Esophagus muscularis mucosa (tissue), 4 donors: Measurements from ENCODE around the gene MAP3K14. TPM values are rescaled to one million over a fixed set of nuclear protein-coding genes. Genes with fewer than 3 reads are reported as not detected.
A peak's percentile ranks its signal among the peaks of the same experiment; 100 is the strongest.

Experiments
- DNase-seq: peaks from one replicate; pipeline ENCODE4 v3.0.0-alpha.2; 2017; ENCODE audit errors: extremely low spot score
- H3K27ac ChIP-seq, 4 donors: fragments of 200-600 bp; sonication (generic); replicated peaks in 1 of 4; 1 replicate in 3 of 4; 2 replicates in 1 of 4; pipeline ENCODE4 v1.5.1; 2016 to 2019; ENCODE audit warnings: mild to moderate bottlenecking in 1 of 4
- H3K27me3 ChIP-seq, 4 donors: fragments of 200-600 bp; sonication (generic); one replicate each; pipeline versions ENCODE4 v1.5.1 to v1.6.0; 2016 to 2019
- H3K36me3 ChIP-seq, 4 donors: fragments of 200-600 bp; sonication (generic); one replicate each; pipeline ENCODE4 v1.5.1; 2016 to 2019
- H3K4me1 ChIP-seq, 4 donors: fragments of 200-600 bp; sonication (generic); one replicate each; pipeline ENCODE4 v1.5.1; 2016 to 2019
- H3K4me3 ChIP-seq, 4 donors: fragments of 200-600 bp; sonication (generic); 1 replicate in 2 of 4; 2 replicates in 2 of 4; pipeline ENCODE4 v1.5.1; 2016 to 2019; ENCODE audit warnings: mild to moderate bottlenecking in 4 of 4, moderate library complexity in 1 of 4
- H3K9me3 ChIP-seq, 4 donors: fragments of 200-600 bp; sonication (generic); 1 replicate in 3 of 4; 2 replicates in 1 of 4; pipeline ENCODE4 v1.5.1; 2016 to 2019
- CTCF ChIP-seq, 3 experiments: fragments of 200-600 bp in 2 of 3; fragments of 450-650 bp in 1 of 3; sonication (generic) in 2 of 3; IDR thresholded peaks; one replicate each; pipeline ENCODE4 v1.5.1; 2017 to 2019; ENCODE audit warnings: antibody characterized with exemption in 3 of 3, mild to moderate bottlenecking in 2 of 3, moderate library complexity in 1 of 3
- EP300 ChIP-seq: sonication (generic); formaldehyde crosslinking; IDR thresholded peaks from one replicate; pipeline ENCODE4 v1.6.1; 2017; ENCODE audit warnings: antibody characterized with exemption
- POLR2A ChIP-seq: fragments of 450-650 bp; IDR thresholded peaks from one replicate; pipeline ENCODE4 v1.6.1; 2017; ENCODE audit warnings: antibody characterized with exemption, moderate library complexity, mild to moderate bottlenecking, low read depth
- POLR2AphosphoS5 ChIP-seq, 2 donors: sonication (generic); formaldehyde crosslinking; IDR thresholded peaks; one replicate each; pipeline ENCODE4 v1.6.1; 2017; ENCODE audit warnings: antibody characterized with exemption in 2 of 2
- WGBS: methylation state at CpG from one replicate; pipeline ENCODE4 v1.1.5; 2018; 5-methylcytosine and 5-hydroxymethylcytosine counted together
- intact Hi-C: fragments of 100-400 bp; cut with DNase I; formaldehyde crosslinking; loops from one replicate; pipeline ENCODE4 v1.15.1; 2023
- total RNA-seq, 4 donors: library from RNA; depleted of rRNA; stranded (reverse); fragments of >200 nt; gene quantifications; one replicate each; pipeline versions ENCODE4 v1.1.0 to v1.2.1, GENCODE V29; 2016

The MAP3K14 gene
- total RNA-seq, 4 donors from 2014 or later = 7.8 to 26.5 (median 10.6) TPM

- H3K9me3 ChIP-seq = no peaks in the 10 kb centered on the region
- H3K27me3 ChIP-seq = no peaks in the 10 kb centered on the region
- 17% methylated on average over 3 of the region's 3 CpGs for WGBS
- H3K4me1 ChIP-seq = peaks cover 84 to 100% (median 100%) of the 10 kb centered on the region in 4 donors
- peak overlapping the region; percentile 92 to 99 (median 94) for H3K27ac ChIP-seq
- no peak overlapping the region for H3K4me3 ChIP-seq
- TF ChIP-seq EP300 = no peak
- no peak for TF ChIP-seq CTCF (IDR thresholded peaks at IDR 0.05)
- TF ChIP-seq POLR2AphosphoS5 (IDR thresholded peaks at IDR 0.05) = no peak
- no peak for TF ChIP-seq POLR2A
- no peak for DNase-seq
- intact Hi-C loops = loop anchor here (5.0 kb wide), 1 partner anchor 33 kb away; no protein-coding TSS in a partner anchor
- peaks cover 0 to 3% (median 0%) of the 10 kb centered on the region in 4 donors for H3K36me3 ChIP-seq
Measured at GRCh38 chr17:45310380-45311324, 6.2 kb downstream of the MAP3K14 start.

GRCh38 chr17:45309400-45309799 is 7.4 kb downstream of the MAP3K14 start:
- TF ChIP-seq POLR2AphosphoS5 (IDR thresholded peaks at IDR 0.05) (no peak), CTCF (IDR thresholded peaks at IDR 0.05) (no peak), POLR2A (no peak), EP300 (no peak)
- H3K27me3 ChIP-seq = no peaks in the 10 kb centered on the region
- intact Hi-C loops = no loop called here
- H3K4me3 ChIP-seq = no peak overlapping the region
- 92% methylated on average over 2 of the region's 4 CpGs for WGBS
- H3K36me3 ChIP-seq = peaks cover 0 to 3% (median 0%) of the 10 kb centered on the region in 4 donors
- H3K9me3 ChIP-seq = no peaks in the 10 kb centered on the region
- no peak for DNase-seq
- H3K4me1 ChIP-seq = peaks cover 92 to 100% (median 97%) of the 10 kb centered on the region in 4 donors
- peak overlapping the region; percentile 83 to 99 (median 93) for H3K27ac ChIP-seq

- H3K4me3 ChIP-seq = no peak overlapping the region
- H3K9me3 ChIP-seq = no peaks in the 10 kb centered on the region
- no peak for TF ChIP-seq POLR2AphosphoS5 (IDR thresholded peaks at IDR 0.05)
- no peak for TF ChIP-seq EP300
- no peak for TF ChIP-seq POLR2A
- no peak for TF ChIP-seq CTCF (IDR thresholded peaks at IDR 0.05)
- 98% methylated on average over 5 of the region's 5 CpGs for WGBS
- H3K36me3 ChIP-seq = peaks cover 0 to 3% (median 0%) of the 10 kb centered on the region in 4 donors
- no peak for DNase-seq
- intact Hi-C loops = no loop called here
- H3K4me1 ChIP-seq = peaks cover 88 to 98% (median 93%) of the 10 kb centered on the region in 4 donors
- H3K27ac ChIP-seq = peak overlapping the region; percentile 83 to 99 (median 93)
- no peaks in the 10 kb centered on the region for H3K27me3 ChIP-seq
Measured at GRCh38 chr17:45308840-45309239, 8.0 kb downstream of the MAP3K14 start.

- peaks cover 0 to 3% (median 0%) of the 10 kb centered on the region in 4 donors for H3K36me3 ChIP-seq
- WGBS = 76% methylated on average over 6 of the region's 6 CpGs
- H3K27ac ChIP-seq = peak overlapping the region; percentile 83 to 99 (median 93)
- TF ChIP-seq POLR2AphosphoS5 (IDR thresholded peaks at IDR 0.05) (no peak), POLR2A (no peak), EP300 (no peak), CTCF (IDR thresholded peaks at IDR 0.05) (no peak)
- H3K4me1 ChIP-seq = peaks cover 84 to 98% (median 93%) of the 10 kb centered on the region in 4 donors
- intact Hi-C loops = no loop called here
- no peaks in the 10 kb centered on the region for H3K9me3 ChIP-seq
- H3K4me3 ChIP-seq = peak overlapping the region in 1 of 4 donors; percentile 12
- DNase-seq = no peak
- no peaks in the 10 kb centered on the region for H3K27me3 ChIP-seq
Measured at GRCh38 chr17:45308016-45308365, 8.8 kb downstream of the MAP3K14 start.
